H9 (cell line): ENCODE data around the gene AKAP12. TPM values are rescaled to one million over a fixed set of nuclear protein-coding genes. Genes with fewer than 3 reads are reported as not detected.

Source experiments
- DNase-seq: peaks from one replicate; pipeline ENCODE4 v3.0.0-alpha.2; 2017
- H2AFZ ChIP-seq: one replicate; pipeline ENCODE4 v1.6.1; 2013; ENCODE audit warnings: mild to moderate bottlenecking, low read length, control low read depth, moderate library complexity
- H2AK5ac ChIP-seq: 2 replicates; pipeline ENCODE4 v1.6.1; 2013; ENCODE audit warnings: low read length, control low read depth, mixed read lengths; ENCODE audit not compliant: insufficient read length
- H2BK120ac ChIP-seq: one replicate; pipeline ENCODE4 v1.6.1; 2013; ENCODE audit warnings: low read depth, mild to moderate bottlenecking, low read length, control low read depth, inconsistent platforms; ENCODE audit not compliant: poor library complexity, severe bottlenecking
- H2BK12ac ChIP-seq: 2 replicates; pipeline ENCODE4 v1.6.1; 2013; ENCODE audit warnings: low read length, control low read depth, mixed read lengths, low read depth; ENCODE audit not compliant: insufficient read length
- H2BK15ac ChIP-seq: 2 replicates; pipeline ENCODE4 v1.6.1; 2013; ENCODE audit warnings: low read depth, low read length, control low read depth
- H2BK20ac ChIP-seq: one replicate; pipeline ENCODE4 v1.6.1; 2013; ENCODE audit warnings: low read depth, mild to moderate bottlenecking, low read length, control low read depth, inconsistent platforms; ENCODE audit not compliant: poor library complexity, severe bottlenecking
- H2BK5ac ChIP-seq: 2 replicates; pipeline ENCODE4 v1.6.1; 2013; ENCODE audit warnings: low read length, control low read depth, mixed read lengths; ENCODE audit not compliant: insufficient read length
- H3K14ac ChIP-seq: 2 replicates; pipeline ENCODE4 v1.6.1; 2013; ENCODE audit warnings: low read length, control low read depth; ENCODE audit not compliant: insufficient read depth
- H3K18ac ChIP-seq: 2 replicates; pipeline ENCODE4 v1.6.1; 2013; ENCODE audit warnings: low read depth, mild to moderate bottlenecking, mixed read lengths, low read length, control low read depth; ENCODE audit not compliant: insufficient read length
- H3K23ac ChIP-seq: 2 replicates; pipeline ENCODE4 v1.6.1; 2013; ENCODE audit warnings: low read length, control low read depth, mixed read lengths, low read depth; ENCODE audit not compliant: insufficient read length
- H3K23me2 ChIP-seq: 2 replicates; pipeline ENCODE4 v1.6.1; 2013; ENCODE audit warnings: low read depth, mild to moderate bottlenecking, mixed read lengths, low read length, control low read depth; ENCODE audit not compliant: insufficient read length, poor library complexity, severe bottlenecking
- H3K27ac ChIP-seq: 2 replicates; pipeline ENCODE4 v1.5.1; 2013; ENCODE audit warnings: low read length, control low read depth, mixed read lengths, low read depth; ENCODE audit not compliant: insufficient read length
- H3K27me3 ChIP-seq: 2 replicates; pipeline ENCODE4 v1.6.1; 2013; ENCODE audit warnings: low read length, control low read depth, inconsistent platforms; ENCODE audit not compliant: insufficient read depth
- H3K4ac ChIP-seq: 2 replicates; pipeline ENCODE4 v1.6.1; 2013; ENCODE audit warnings: low read depth, mild to moderate bottlenecking, control low read depth, inconsistent platforms, low read length, moderate library complexity
- H3K4me1 ChIP-seq: 2 replicates; pipeline ENCODE4 v1.6.1; 2013; ENCODE audit warnings: low read length, control low read depth, inconsistent platforms; ENCODE audit not compliant: insufficient read depth
- H3K4me2 ChIP-seq: 2 replicates; pipeline ENCODE4 v1.6.1; 2013; ENCODE audit warnings: low read length, control low read depth, mixed read lengths; ENCODE audit not compliant: insufficient read length, insufficient read depth
- H3K56ac ChIP-seq: 2 replicates; pipeline ENCODE4 v1.6.1; 2013; ENCODE audit warnings: low read depth, mild to moderate bottlenecking, mixed read lengths, low read length, control low read depth; ENCODE audit not compliant: insufficient read length
- H3K79me1 ChIP-seq: 2 replicates; pipeline ENCODE4 v1.6.1; 2013; ENCODE audit warnings: low read depth, mild to moderate bottlenecking, moderate library complexity, low read length, control low read depth, inconsistent platforms; ENCODE audit not compliant: insufficient read depth, poor library complexity, severe bottlenecking
- H3K79me2 ChIP-seq: 2 replicates; pipeline ENCODE4 v1.6.1; 2013; ENCODE audit warnings: low read length, control low read depth, inconsistent platforms; ENCODE audit not compliant: insufficient read depth
- H3K9ac ChIP-seq: 2 replicates; pipeline ENCODE4 v1.6.1; 2013; ENCODE audit warnings: low read length, control low read depth, mixed read lengths; ENCODE audit not compliant: insufficient read length; ENCODE audit errors: extremely low read depth
- H3K9me3 ChIP-seq: one replicate; pipeline ENCODE4 v1.6.1; 2013; ENCODE audit warnings: low read depth, low read length, inconsistent platforms; ENCODE audit not compliant: control insufficient read depth
- H3T11ph ChIP-seq: one replicate; pipeline ENCODE4 v1.6.1; 2013; ENCODE audit warnings: mild to moderate bottlenecking, low read length, control low read depth, inconsistent platforms
- H4K20me1 ChIP-seq: one replicate; pipeline ENCODE4 v1.6.1; 2013; ENCODE audit not compliant: control insufficient read depth, insufficient read length, insufficient read depth
- H4K5ac ChIP-seq: 2 replicates; pipeline ENCODE4 v1.6.1; 2013; ENCODE audit warnings: low read depth, mild to moderate bottlenecking, mixed read lengths, low read length, control low read depth; ENCODE audit not compliant: insufficient read length
- H4K8ac ChIP-seq: replicated peaks from 2 replicates; pipeline ENCODE4 v1.6.1; 2013; ENCODE audit warnings: low read length, control low read depth, mixed read lengths, low read depth; ENCODE audit not compliant: insufficient read length
- H4K91ac ChIP-seq: 2 replicates; pipeline ENCODE4 v1.6.1; 2013; ENCODE audit warnings: low read depth, mild to moderate bottlenecking, moderate library complexity, mixed read lengths, low read length, control low read depth; ENCODE audit not compliant: insufficient read length
- H3K27ac Mint-ChIP-seq, 3 experiments: 2 replicates in 2 of 3; 3 replicates in 1 of 3; pipeline ENCODE4 v1.8.0; 2020 to 2021; ENCODE audit warnings: mixed read lengths in 3 of 3, mild to moderate bottlenecking in 1 of 3, moderate library complexity in 1 of 3
- H3K27me3 Mint-ChIP-seq: 2 replicates; pipeline ENCODE4 v1.8.0; 2021; ENCODE audit warnings: low read depth, mild to moderate bottlenecking, moderate library complexity, mixed read lengths
- H3K36me3 Mint-ChIP-seq, 3 experiments: 2 replicates in 2 of 3; 3 replicates in 1 of 3; pipeline ENCODE4 v1.8.0; 2020 to 2021; ENCODE audit warnings: low read depth in 3 of 3, mixed read lengths in 3 of 3; ENCODE audit not compliant: insufficient read depth in 1 of 3
- H3K4me1 Mint-ChIP-seq, 2 experiments: 2 replicates each; pipeline ENCODE4 v1.8.0; 2020; ENCODE audit warnings: mixed read lengths in 2 of 2
- H3K4me3 Mint-ChIP-seq, 2 experiments: 2 replicates in 1 of 2; 3 replicates in 1 of 2; pipeline ENCODE4 v1.8.0; 2020 to 2021; ENCODE audit warnings: mild to moderate bottlenecking in 2 of 2, mixed read lengths in 2 of 2, moderate library complexity in 1 of 2
- H3K9me3 Mint-ChIP-seq, 2 experiments: 2 replicates in 1 of 2; 3 replicates in 1 of 2; pipeline ENCODE4 v1.8.0; 2020; ENCODE audit warnings: mild to moderate bottlenecking in 2 of 2, mixed read lengths in 2 of 2, moderate library complexity in 1 of 2
- WGBS: extraction: QIAGEN DNeasy Blood & Tissue Kit; methylation state at CpG from one replicate; pipeline ENCODE4 v1.1.7; 2013; ENCODE audit warnings: missing lambda C conversion rate, low lambda C conversion rate, mixed read lengths; ENCODE audit not compliant: insufficient read length; ENCODE audit errors: extremely low coverage; 5-methylcytosine and 5-hydroxymethylcytosine counted together
- total RNA-seq: library from RNA; stranded (reverse); gene quantifications from 2 replicates; pipeline ENCODE4 v1.2.1, GENCODE V29; 2021
- TF ChIP-seq, protein P1 (sequence below): fragments of 200-600 bp; sonication (generic); conservative IDR thresholded peaks from 3 replicates; pipeline ENCODE4 v1.8.0; 2021; ENCODE audit warnings: antibody characterized with exemption, mild to moderate bottlenecking

Gene AKAP12
- total RNA-seq, 1 experiment from 2014 or later = 52.3 TPM

DNA sequence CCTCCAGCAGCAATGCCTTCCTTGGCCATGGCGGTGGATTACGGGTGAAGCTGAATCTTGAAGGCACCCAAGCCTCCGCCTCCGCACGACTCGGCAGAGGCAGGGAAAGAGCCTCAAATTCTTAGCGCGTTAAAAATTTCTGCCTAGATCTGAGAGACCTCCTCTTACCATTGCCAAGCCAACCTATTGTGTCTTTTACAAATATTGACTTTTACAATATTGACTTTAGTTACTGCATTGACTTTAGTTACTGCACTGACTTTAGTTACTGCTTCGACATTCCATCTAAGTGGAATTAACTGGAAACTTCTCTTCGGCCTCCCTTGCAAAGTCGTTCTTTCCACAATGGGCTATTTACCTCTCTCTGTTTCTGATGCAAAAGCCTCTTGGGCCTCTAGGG, 13.8 kb upstream of the AKAP12 start:
- Histone ChIP-seq H2BK20ac (no peak overlapping the region), H3T11ph (no peak overlapping the region), H2BK12ac (no peak overlapping the region), H3K4me2 (no peak overlapping the region), H2BK120ac (no peak overlapping the region), H3K4me1 (peaks cover 2% of the 10 kb centered on the region; the same call in 1 of the 2 replicates), H3K56ac (no peak overlapping the region), H3K23me2 (no peaks in the 10 kb centered on the region), H3K18ac (no peak overlapping the region), H3K9ac (no peak overlapping the region), H3K27me3 (no peaks in the 10 kb centered on the region), H2AFZ (no peak overlapping the region), H3K23ac (no peak overlapping the region), H4K91ac (no peak overlapping the region), H3K27ac (no peak overlapping the region), H2BK5ac (no peak overlapping the region), H3K9me3 (no peaks in the 10 kb centered on the region), H2AK5ac (no peak overlapping the region), H3K79me1 (no peaks in the 10 kb centered on the region), H3K14ac (no peak overlapping the region), H4K5ac (no peak overlapping the region), H3K79me2 (no peaks in the 10 kb centered on the region), H3K4ac (no peak overlapping the region), H4K8ac (no peak overlapping the region), H4K20me1 (no peaks in the 10 kb centered on the region), H2BK15ac (no peak overlapping the region)
- Mint-ChIP-seq H3K4me1 (peaks cover 12% of the 10 kb centered on the region in 2 experiments), H3K4me3 (no peak overlapping the region), H3K9me3 (no peaks in the 10 kb centered on the region), H3K27me3 (no peaks in the 10 kb centered on the region; the same call in 1 of the 2 replicates), H3K27ac (no peak overlapping the region), H3K36me3 (no peaks in the 10 kb centered on the region)
- no CpG with 5 or more reads among the region's 11 CpGs for WGBS
- TF ChIP-seq, protein P1, sequence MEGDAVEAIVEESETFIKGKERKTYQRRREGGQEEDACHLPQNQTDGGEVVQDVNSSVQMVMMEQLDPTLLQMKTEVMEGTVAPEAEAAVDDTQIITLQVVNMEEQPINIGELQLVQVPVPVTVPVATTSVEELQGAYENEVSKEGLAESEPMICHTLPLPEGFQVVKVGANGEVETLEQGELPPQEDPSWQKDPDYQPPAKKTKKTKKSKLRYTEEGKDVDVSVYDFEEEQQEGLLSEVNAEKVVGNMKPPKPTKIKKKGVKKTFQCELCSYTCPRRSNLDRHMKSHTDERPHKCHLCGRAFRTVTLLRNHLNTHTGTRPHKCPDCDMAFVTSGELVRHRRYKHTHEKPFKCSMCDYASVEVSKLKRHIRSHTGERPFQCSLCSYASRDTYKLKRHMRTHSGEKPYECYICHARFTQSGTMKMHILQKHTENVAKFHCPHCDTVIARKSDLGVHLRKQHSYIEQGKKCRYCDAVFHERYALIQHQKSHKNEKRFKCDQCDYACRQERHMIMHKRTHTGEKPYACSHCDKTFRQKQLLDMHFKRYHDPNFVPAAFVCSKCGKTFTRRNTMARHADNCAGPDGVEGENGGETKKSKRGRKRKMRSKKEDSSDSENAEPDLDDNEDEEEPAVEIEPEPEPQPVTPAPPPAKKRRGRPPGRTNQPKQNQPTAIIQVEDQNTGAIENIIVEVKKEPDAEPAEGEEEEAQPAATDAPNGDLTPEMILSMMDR = no peak
- DNase-seq = no peak
